ENCODE measurements around the gene LYPD8.
"Not testable (repeated sequence)": the region's sequence is repeated elsewhere in the genome, so short reads cannot be mapped to it uniquely, and the experiment has no call there.

LYPD8 gene

DNA sequence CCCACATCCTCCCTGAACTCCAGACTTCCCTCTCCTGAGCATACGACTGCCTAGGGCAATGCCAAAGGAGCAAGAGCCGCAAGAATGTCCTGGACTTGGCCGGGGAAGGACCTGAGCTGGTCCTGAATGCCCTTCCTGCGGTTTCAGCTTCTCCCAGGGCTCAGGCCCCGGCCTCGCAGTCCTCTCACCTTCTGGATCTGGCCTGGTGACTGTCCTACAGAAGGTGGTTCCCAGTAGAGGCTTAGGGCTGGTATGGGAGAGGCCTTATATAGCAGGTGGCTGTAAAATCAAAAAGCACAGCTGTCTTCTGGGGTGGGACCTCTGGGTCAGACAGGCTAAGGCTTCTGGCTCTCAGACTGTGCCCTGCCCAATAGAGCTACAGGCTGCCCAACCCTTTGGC, at the start of gene LYPD8:
LYPD8 (minus strand) TSS at position 243 of the 400 bp plus-strand sequence. CDS start 4,678 bp downstream, outside the sequence.
- H3K36me3 ChIP-seq (ENCODE audit: insufficient read depth, low read length), result no peaks in the 10 kb centered on the region
- no peak within 1 kb of the TSS for H3K4me3 ChIP-seq (ENCODE audit: low read depth, low read length)
- H3K27me3 ChIP-seq (ENCODE audit: insufficient read depth, low read length), result no peaks in the 10 kb centered on the region
- no peaks in the 10 kb centered on the region for H3K79me2 ChIP-seq (ENCODE audit: control insufficient read depth, insufficient read depth, low read length, unreplicated experiment)
- H3K27ac ChIP-seq (ENCODE audit: low read depth, low read length), result no peak within 1 kb of the TSS
- H3K4me1 ChIP-seq (ENCODE audit: control insufficient read depth, insufficient read depth, low read length, unreplicated experiment), result no peaks in the 10 kb centered on the region
- H2AFZ ChIP-seq (ENCODE audit: low read length, unreplicated experiment), result no peak within 1 kb of the TSS

GRCh38 chr1:248804771-248805681, 49.5 kb upstream of the LYPD8 start:
- H2AFZ ChIP-seq (ENCODE audit: low read length, unreplicated experiment), result no peak overlapping the region
- H3K4me1 ChIP-seq (ENCODE audit: control insufficient read depth, insufficient read depth, low read length, unreplicated experiment), result no peaks in the 10 kb centered on the region
- no peak overlapping the region for H3K4me3 ChIP-seq (ENCODE audit: low read depth, low read length)

DNA sequence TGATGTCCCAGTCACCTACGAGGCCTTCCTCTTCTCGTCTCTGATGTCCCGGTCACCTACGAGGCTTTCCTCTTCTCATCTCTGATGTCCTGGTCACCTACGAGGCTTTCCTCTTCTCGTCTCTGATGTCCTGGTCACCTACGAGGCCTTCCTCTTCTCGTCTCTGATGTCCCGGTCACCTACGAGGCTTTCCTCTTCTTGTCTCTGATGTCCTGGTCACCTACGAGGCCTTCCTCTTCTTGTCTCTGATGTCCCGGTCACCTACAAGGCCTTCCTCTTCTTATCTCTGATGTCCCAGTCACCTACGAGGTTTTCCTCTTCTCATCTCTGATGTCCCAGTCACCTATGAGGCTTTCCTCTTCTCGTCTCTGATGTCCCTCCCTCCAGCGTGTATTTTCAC, 47.9 kb upstream of the LYPD8 start:
- not testable (repeated sequence) for H3K27me3 ChIP-seq (ENCODE audit: insufficient read depth, low read length); H3K79me2 ChIP-seq (ENCODE audit: control insufficient read depth, insufficient read depth, low read length, unreplicated experiment); H2AFZ ChIP-seq (ENCODE audit: low read length, unreplicated experiment); H3K27ac ChIP-seq (ENCODE audit: low read depth, low read length); H3K36me3 ChIP-seq (ENCODE audit: insufficient read depth, low read length); H3K4me3 ChIP-seq (ENCODE audit: low read depth, low read length); H3K4me1 ChIP-seq (ENCODE audit: control insufficient read depth, insufficient read depth, low read length, unreplicated experiment)

More at GRCh38 chr1:248804771-248805681, 49.5 kb upstream of the LYPD8 start:
- Histone ChIP-seq H3K27me3 (ENCODE audit: insufficient read depth, low read length) (no peaks in the 10 kb centered on the region), H3K27ac (ENCODE audit: low read depth, low read length) (no peak overlapping the region), H3K36me3 (ENCODE audit: insufficient read depth, low read length) (no peaks in the 10 kb centered on the region), H3K79me2 (ENCODE audit: control insufficient read depth, insufficient read depth, low read length, unreplicated experiment) (no peaks in the 10 kb centered on the region)

- no peaks in the 10 kb centered on the region for H3K79me2 ChIP-seq (ENCODE audit: control insufficient read depth, insufficient read depth, low read length, unreplicated experiment)
- peaks cover 8% of the 10 kb centered on the region for H3K27me3 ChIP-seq (ENCODE audit: insufficient read depth, low read length)
- H2AFZ ChIP-seq (ENCODE audit: low read length, unreplicated experiment), result no peak overlapping the region
- H3K27ac ChIP-seq (ENCODE audit: low read depth, low read length), result no peak overlapping the region
- H3K36me3 ChIP-seq (ENCODE audit: insufficient read depth, low read length), result no peaks in the 10 kb centered on the region
- no peak overlapping the region for H3K4me3 ChIP-seq (ENCODE audit: low read depth, low read length)
- no peaks in the 10 kb centered on the region for H3K4me1 ChIP-seq (ENCODE audit: control insufficient read depth, insufficient read depth, low read length, unreplicated experiment)
Measured at GRCh38 chr1:248802454-248802853, 46.9 kb upstream of the LYPD8 start.

GRCh38 chr1:248800459-248800858, 44.9 kb upstream of the LYPD8 start:
- Histone ChIP-seq H3K4me3 (ENCODE audit: low read depth, low read length) (no peak overlapping the region), H3K27ac (ENCODE audit: low read depth, low read length) (no peak overlapping the region), H3K36me3 (ENCODE audit: insufficient read depth, low read length) (no peaks in the 10 kb centered on the region), H3K27me3 (ENCODE audit: insufficient read depth, low read length) (peaks cover 12% of the 10 kb centered on the region), H3K79me2 (ENCODE audit: control insufficient read depth, insufficient read depth, low read length, unreplicated experiment) (no peaks in the 10 kb centered on the region), H2AFZ (ENCODE audit: low read length, unreplicated experiment) (no peak overlapping the region), H3K4me1 (ENCODE audit: control insufficient read depth, insufficient read depth, low read length, unreplicated experiment) (no peaks in the 10 kb centered on the region)

GRCh38 chr1:248798791-248799190, 43.2 kb upstream of the LYPD8 start:
- Histone ChIP-seq H3K27ac (ENCODE audit: low read depth, low read length) (no peak overlapping the region), H2AFZ (ENCODE audit: low read length, unreplicated experiment) (no peak overlapping the region), H3K27me3 (ENCODE audit: insufficient read depth, low read length) (peaks cover 12% of the 10 kb centered on the region), H3K4me1 (ENCODE audit: control insufficient read depth, insufficient read depth, low read length, unreplicated experiment) (no peaks in the 10 kb centered on the region), H3K4me3 (ENCODE audit: low read depth, low read length) (no peak overlapping the region), H3K36me3 (ENCODE audit: insufficient read depth, low read length) (no peaks in the 10 kb centered on the region), H3K79me2 (ENCODE audit: control insufficient read depth, insufficient read depth, low read length, unreplicated experiment) (no peaks in the 10 kb centered on the region)

DNA sequence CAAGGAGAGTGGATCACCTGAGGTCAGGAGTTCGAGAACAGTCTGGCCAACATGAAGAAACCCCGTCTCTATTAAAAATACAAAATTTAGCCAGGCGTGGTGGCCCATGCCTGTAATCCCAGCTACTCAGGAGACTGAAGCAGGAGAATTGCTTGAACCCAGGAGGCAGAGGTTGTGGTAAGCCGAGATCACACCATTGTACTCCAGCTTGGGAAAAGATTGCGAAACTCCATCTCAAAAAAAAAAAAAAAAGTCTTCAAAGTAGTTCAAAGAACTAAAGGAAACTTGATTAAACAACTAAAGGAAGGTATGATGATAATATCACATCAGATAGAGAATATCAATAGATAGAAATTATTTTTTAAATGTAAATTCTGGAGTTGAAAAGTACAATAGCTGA, 39.1 kb upstream of the LYPD8 start:
- peaks cover 18% of the 10 kb centered on the region for H3K27me3 ChIP-seq (ENCODE audit: insufficient read depth, low read length)
- H3K4me1 ChIP-seq (ENCODE audit: control insufficient read depth, insufficient read depth, low read length, unreplicated experiment); H3K27ac ChIP-seq (ENCODE audit: low read depth, low read length); H3K4me3 ChIP-seq (ENCODE audit: low read depth, low read length); H2AFZ ChIP-seq (ENCODE audit: low read length, unreplicated experiment); H3K79me2 ChIP-seq (ENCODE audit: control insufficient read depth, insufficient read depth, low read length, unreplicated experiment); H3K36me3 ChIP-seq (ENCODE audit: insufficient read depth, low read length): not testable (repeated sequence)

DNA sequence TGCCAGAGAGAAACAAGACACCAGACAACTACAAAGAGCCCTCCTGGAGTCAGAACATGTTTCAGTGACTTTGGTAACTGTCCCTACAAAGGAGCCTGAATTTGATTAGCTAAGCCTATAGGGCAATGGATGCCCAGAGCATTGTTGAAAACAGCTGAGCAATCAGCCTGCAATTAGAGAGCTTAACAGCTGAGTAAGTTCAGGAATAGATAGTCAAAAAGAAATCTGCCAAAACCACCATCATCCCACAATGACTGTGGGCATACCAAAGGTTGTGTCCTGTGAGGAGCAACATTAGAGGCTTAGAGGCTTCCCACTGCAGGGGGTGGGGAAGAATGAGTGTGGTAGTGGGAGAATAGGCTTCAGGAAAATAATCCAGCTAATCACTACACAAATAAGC, 38.0 kb upstream of the LYPD8 start:
- Histone ChIP-seq H3K27me3 (ENCODE audit: insufficient read depth, low read length) (peaks cover 15% of the 10 kb centered on the region), H2AFZ (ENCODE audit: low read length, unreplicated experiment) (no peak overlapping the region)

GRCh38 chr1:248792342-248792741, 36.8 kb upstream of the LYPD8 start:
- peaks cover 16% of the 10 kb centered on the region for H3K27me3 ChIP-seq (ENCODE audit: insufficient read depth, low read length)
- H3K79me2 ChIP-seq (ENCODE audit: control insufficient read depth, insufficient read depth, low read length, unreplicated experiment), result no peaks in the 10 kb centered on the region
- no peak overlapping the region for H2AFZ ChIP-seq (ENCODE audit: low read length, unreplicated experiment)
- no peak overlapping the region for H3K27ac ChIP-seq (ENCODE audit: low read depth, low read length)
- no peaks in the 10 kb centered on the region for H3K4me1 ChIP-seq (ENCODE audit: control insufficient read depth, insufficient read depth, low read length, unreplicated experiment)
- no peaks in the 10 kb centered on the region for H3K36me3 ChIP-seq (ENCODE audit: insufficient read depth, low read length)
- H3K4me3 ChIP-seq (ENCODE audit: low read depth, low read length), result no peak overlapping the region

More for the DNA sequence above, 38.0 kb upstream of the LYPD8 start:
- H3K4me3 ChIP-seq (ENCODE audit: low read depth, low read length), result no peak overlapping the region
- no peak overlapping the region for H3K27ac ChIP-seq (ENCODE audit: low read depth, low read length)
- H3K79me2 ChIP-seq (ENCODE audit: control insufficient read depth, insufficient read depth, low read length, unreplicated experiment), result no peaks in the 10 kb centered on the region
- H3K4me1 ChIP-seq (ENCODE audit: control insufficient read depth, insufficient read depth, low read length, unreplicated experiment), result no peaks in the 10 kb centered on the region
- no peaks in the 10 kb centered on the region for H3K36me3 ChIP-seq (ENCODE audit: insufficient read depth, low read length)

DNA sequence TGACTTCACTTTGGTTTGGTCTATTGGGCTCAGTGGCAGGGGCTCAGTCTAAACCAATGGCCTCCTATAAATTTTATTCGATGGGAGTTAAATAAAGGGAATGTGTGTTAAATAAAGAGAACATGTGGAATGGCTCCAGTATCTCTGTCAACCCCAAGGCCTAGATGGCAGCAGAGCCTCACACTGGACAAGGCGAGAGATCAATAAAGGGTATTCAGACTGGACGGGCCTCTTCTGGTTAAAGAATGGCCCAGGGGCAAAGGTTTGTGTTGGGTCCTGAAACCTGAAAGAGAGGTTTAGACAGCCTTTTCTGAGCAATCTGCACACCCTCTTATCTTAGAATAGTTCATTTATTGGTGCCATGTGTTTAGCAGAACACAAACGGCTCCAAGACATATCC, 35.5 kb upstream of the LYPD8 start:
- Histone ChIP-seq H2AFZ (ENCODE audit: low read length, unreplicated experiment) (no peak overlapping the region), H3K79me2 (ENCODE audit: control insufficient read depth, insufficient read depth, low read length, unreplicated experiment) (no peaks in the 10 kb centered on the region), H3K4me3 (ENCODE audit: low read depth, low read length) (no peak overlapping the region), H3K36me3 (ENCODE audit: insufficient read depth, low read length) (no peaks in the 10 kb centered on the region), H3K27me3 (ENCODE audit: insufficient read depth, low read length) (peaks cover 13% of the 10 kb centered on the region), H3K27ac (ENCODE audit: low read depth, low read length) (no peak overlapping the region), H3K4me1 (ENCODE audit: control insufficient read depth, insufficient read depth, low read length, unreplicated experiment) (no peaks in the 10 kb centered on the region)

- H2AFZ ChIP-seq (ENCODE audit: low read length, unreplicated experiment), result no peak overlapping the region
- no peak overlapping the region for H3K4me3 ChIP-seq (ENCODE audit: low read depth, low read length)
- peaks cover 13% of the 10 kb centered on the region for H3K27me3 ChIP-seq (ENCODE audit: insufficient read depth, low read length)
- H3K4me1 ChIP-seq (ENCODE audit: control insufficient read depth, insufficient read depth, low read length, unreplicated experiment), result no peaks in the 10 kb centered on the region
- H3K36me3 ChIP-seq (ENCODE audit: insufficient read depth, low read length), result no peaks in the 10 kb centered on the region
- H3K79me2 ChIP-seq (ENCODE audit: control insufficient read depth, insufficient read depth, low read length, unreplicated experiment), result no peaks in the 10 kb centered on the region
- no peak overlapping the region for H3K27ac ChIP-seq (ENCODE audit: low read depth, low read length)
Measured at GRCh38 chr1:248790456-248790855, 34.9 kb upstream of the LYPD8 start.

Data from ACC112 (cell line).